LoVo (cell line): ENCODE results near the gene ERCC2.

Experiments used
- DNase-seq: peaks from one replicate; pipeline ENCODE4 v3.0.0-alpha.2; 2016; ENCODE audit warnings: low spot score

Gene ERCC2

DNA sequence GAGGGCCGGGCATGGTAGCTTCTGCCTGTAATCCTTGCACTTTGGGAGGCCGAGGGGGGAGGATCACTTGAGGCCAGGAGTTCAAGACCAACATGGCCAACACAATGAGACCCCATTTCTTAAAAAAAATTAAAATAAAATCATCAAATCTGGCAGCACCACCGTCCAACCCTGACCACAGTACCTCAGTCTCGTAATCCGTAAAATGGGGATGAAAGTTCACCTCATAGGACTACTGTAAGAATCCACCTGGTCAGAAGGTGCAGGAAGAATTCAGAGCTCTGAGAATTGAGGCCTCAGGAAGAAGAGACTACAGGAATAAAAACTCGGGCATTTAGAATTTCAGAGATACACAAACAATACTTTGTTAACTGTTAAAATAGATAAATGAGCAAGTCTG is 31.4 kb upstream of the ERCC2 start:
- no peak for DNase-seq

DNA sequence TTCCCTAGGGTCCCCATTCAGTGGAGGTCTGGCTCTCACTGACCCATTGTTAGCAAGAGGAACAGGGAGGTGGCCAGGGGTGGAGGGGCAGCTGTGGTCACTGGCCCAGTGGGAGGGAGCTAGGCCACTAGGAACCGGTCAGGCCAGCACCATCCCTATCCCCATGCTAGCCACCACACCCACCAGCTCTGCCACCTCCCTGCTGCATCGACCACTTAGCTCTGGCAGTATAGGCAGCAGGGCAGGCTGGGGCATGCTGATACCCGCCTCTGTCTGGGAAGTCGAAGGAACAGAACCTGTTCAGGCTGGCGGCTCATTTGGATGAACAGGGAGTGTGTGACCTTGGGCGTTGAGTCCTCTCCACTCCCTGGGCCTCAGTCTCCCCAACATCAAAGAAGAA is 29.8 kb upstream of the ERCC2 start:
- no peak for DNase-seq

GRCh38 chr19:45395821-45396617 is 25.6 kb upstream of the ERCC2 start:
- DNase-seq = no peak

DNA sequence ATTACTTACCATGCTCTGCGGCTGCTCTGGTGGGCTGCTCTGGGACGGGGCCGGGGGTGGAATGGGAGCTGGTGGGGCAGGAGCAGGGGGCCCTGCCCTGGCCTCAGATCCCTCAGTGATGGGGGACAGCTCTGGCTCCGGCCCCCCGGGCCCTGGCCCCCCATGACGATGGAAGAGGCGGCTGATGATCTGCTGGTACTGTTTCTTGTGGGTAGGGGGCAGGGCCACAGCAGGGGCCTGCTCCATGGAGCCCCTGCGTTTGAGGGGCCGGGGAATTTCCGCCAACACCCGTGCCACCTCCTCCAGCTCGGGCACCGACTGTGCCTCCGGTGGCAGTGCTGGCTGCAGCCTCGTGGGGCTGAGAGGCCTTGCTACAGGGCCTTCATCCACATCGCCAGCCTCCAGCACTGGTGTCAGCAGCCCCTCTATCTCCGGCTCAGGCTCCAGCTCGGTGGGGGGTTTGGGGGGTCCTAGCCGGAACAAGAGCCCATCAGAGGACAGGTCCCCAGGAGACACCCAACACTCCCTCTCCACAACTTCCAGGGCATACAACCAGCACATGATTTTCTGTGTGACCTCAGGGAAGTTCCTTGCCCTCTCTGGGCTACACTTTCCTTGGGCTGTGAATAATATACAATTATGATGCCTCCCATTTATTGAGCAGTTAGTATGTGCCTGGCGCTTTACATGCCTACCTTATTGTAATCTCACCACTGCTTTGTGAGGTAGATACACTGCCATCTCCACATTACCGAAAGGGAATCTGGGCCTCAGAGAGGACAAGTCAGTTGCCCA is 21.7 kb upstream of the ERCC2 start:
- DNase-seq = no peak

- no peak for DNase-seq
Measured at GRCh38 chr19:45391346-45391745, 21.0 kb upstream of the ERCC2 start.

DNA sequence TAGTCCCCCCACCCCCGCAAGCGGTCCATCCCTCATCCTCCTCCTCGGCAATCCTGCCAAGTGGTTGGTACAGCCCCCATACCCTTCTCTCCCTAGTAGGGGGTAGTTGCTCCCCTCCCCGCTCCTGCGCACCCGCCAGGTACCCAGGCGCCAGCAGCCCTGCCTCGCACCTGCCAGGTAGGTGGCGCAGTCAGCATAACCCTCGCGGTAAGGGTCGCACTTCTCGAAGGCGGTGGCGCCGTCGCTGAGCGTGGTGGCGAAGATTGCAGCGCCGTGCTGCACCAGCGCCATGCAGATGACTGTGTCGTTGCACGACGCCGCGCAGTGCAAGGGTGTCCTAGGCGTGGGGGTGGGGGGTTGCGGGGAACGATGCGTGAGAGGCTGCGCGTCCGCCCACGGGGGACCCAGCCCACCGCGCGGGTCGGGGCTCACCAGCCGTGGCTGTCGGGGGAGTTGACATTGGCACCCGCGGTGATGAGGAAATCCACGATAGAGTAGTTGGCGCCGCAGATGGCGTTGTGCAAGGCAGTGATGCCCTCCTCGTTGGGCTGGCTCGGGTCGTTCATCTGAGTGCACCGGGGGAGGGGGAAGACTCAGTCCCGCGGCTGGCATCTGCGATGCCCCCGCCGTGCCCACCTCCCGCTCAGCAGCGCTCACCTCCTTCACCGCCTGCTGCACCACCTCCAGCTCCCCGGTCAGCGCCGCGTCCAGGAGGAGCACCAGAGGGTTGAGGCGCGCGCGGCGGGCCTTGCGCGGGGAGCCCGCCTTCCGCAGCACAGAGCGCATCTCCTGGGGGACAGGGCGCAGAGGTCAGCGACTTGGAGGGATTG is 15.2 kb upstream of the ERCC2 start:
- DNase-seq = no peak

- no peak for DNase-seq
Measured at GRCh38 chr19:45382426-45382825, 12.1 kb upstream of the ERCC2 start.

DNA sequence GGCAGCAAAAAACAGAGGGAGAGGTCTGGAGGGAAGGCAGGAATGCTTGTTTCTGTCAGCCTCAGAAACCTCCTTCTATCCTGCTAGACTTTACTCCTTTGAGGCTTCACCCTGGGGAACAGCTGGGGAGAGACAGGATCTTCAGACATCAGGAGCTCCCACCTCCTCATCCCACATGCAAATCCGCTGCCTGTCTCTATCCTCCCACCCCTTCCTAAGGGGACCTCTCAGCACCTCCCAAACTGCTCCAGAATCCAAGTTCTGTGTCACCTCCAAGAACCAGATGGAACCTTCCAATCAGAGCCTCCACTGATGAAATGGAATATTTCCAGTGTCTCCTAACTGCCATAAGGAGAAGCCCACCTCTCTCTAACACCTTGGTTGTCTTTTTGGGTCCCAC is 9.7 kb upstream of the ERCC2 start:
- DNase-seq = no peak

- DNase-seq = peak; percentile 71
Measured at GRCh38 chr19:45376045-45376724, 5.8 kb upstream of the ERCC2 start.

GRCh38 chr19:45368737-45369340 is 1.5 kb downstream of the ERCC2 start:
- no peak for DNase-seq

GRCh38 chr19:45368127-45368526 is 2.2 kb downstream of the ERCC2 start:
- no peak for DNase-seq

DNA sequence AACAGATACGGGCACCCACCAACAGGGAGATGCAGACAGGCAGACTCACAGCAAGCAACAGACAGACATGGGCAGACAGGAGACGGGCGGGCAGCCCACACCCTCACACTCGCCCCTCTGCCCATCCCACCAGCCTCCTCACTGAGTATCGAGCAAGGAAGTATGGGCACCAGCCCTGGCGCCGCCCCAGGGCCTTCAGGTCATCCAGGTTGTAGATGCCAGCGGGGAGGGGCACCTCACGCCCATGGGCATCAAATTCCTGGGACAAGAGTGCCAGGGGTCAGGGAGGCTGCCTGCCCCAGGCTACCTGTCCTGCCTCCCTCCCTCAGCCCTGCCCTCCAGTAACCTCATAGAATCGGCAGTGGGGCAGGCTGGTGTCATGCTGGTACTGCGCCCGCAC is 5.7 kb downstream of the ERCC2 start:
- no peak for DNase-seq

GRCh38 chr19:45363861-45364459 is 6.4 kb downstream of the ERCC2 start:
- no peak for DNase-seq

GRCh38 chr19:45362291-45362690 is 8.1 kb downstream of the ERCC2 start:
- no peak for DNase-seq

- DNase-seq = no peak
Measured at GRCh38 chr19:45361608-45362007, 8.8 kb downstream of the ERCC2 start.

DNA sequence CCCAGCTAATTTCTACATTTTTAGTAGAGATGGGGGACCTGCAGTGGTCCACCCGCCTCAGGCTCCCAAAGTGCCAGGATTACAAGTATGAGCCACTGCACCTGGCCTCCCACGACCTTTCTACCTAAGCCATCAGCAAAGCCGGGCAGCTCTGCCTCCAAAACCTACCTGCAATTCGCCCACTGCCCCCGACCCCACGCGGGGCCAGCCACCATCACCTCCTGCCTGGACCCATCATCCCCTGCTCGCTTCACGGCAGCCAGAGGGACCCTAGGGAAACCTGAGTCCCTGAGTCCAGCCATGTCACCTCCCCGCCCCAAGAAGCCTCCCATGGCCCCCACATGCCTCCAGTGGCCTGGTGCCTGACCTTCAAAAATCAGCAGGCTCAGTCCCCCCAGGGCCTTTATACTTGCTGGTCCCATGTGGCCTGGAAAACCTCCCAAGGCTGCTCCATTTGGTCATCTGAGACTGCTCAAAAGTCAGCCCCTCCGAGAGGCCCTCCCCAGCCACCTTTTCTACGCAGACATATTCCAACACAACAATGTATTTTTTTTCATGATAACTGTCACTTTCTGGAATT is 12.1 kb downstream of the ERCC2 start:
- no peak for DNase-seq

- DNase-seq = no peak
Measured at GRCh38 chr19:45357445-45357783, 13.0 kb downstream of the ERCC2 start.

DNA sequence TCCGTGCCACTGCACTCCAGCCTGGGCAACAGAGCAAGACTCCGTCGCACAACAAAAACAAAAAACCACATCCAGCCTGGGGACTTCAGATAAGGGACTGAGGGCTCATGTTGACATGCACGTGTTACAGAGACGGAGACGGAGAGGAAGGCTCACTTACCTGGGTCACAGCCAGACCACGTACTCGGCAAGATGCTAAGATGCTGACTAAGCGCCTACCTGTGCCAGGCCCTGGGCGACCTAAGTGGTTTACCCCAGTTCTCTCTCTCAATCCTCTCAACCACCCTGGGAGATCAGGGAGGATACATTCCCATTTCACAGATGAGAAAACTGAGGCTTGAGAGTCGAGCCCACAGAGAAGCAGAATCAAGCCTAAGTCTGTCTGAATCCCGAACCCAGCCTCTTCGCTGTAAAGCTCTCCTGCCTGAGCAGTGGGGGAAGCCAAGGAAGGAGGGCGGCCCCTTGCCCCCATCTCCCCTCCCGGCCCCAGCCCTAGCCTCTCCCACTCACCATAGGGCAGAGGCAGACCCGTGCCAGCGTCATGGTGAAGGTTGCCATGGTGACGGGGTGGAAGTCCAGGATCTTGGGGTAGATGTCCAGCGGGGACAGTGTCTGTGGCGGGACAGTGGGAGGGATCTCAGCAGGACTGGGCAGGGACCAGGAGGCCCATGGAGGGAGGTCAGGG is 13.5 kb downstream of the ERCC2 start:
- no peak for DNase-seq

DNA sequence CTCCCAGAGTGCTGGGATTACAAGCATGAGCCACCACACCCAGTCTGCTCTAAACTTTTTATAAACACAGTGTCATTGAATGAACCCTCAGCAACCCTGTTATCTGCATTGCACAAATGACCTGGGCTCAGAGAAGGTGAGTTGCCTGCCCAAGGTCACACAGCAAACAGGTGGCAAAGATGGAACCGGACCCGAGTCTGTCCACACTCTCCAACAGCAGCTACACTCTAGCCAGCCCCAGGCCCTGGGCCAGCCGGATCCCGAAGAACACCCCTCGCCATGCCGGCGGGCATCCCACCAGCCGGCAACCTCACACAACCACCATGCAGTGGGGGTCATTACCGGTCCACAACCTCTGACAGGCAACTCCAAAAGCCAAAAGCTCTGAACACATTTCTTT is 14.5 kb downstream of the ERCC2 start:
- DNase-seq = no peak

DNA sequence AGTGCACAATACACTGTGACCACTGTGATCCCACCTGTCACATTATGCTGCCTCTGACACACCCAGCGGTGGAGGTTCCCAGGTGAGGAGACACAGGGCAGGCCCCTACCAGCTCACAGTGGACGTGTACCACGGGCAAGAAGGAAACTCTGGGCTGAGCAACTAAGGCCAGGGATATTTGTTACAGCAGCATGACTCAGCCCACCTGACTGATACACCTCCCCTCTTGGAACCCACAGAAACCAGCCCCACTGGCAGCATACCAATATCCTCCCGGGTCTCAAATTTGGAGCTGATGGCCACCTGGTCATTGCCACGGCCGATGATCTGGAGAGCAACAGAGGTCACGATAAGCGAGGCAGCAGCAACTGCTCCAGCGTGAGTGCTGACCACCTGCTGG is 15.0 kb downstream of the ERCC2 start:
- DNase-seq = no peak
